Keratinocyte (primary cell): ENCODE data around the gene CD160. TPM values are rescaled to one million over a fixed set of nuclear protein-coding genes. Genes with fewer than 3 reads are reported as not detected.

Experiments used
- DNase-seq: peaks from one replicate; pipeline ENCODE4 v3.0.0-alpha.2; 2011; ENCODE audit warnings: low read depth, missing footprints, low spot score
- FAIRE-seq: peaks from 2 replicates; lab custom pipeline; 2011; peaks lifted over from hg19 to GRCh38; lab: Jason Lieb, UNC
- H2AFZ ChIP-seq: 2 replicates; pipeline ENCODE4 v1.6.0; 2012; ENCODE audit warnings: low read length, control low read depth, inconsistent platforms; ENCODE audit not compliant: control insufficient read depth
- H3K27ac ChIP-seq: 2 replicates; pipeline ENCODE4 v1.5.1; 2011; ENCODE audit warnings: low read length; ENCODE audit not compliant: control insufficient read depth, insufficient read depth
- H3K27me3 ChIP-seq: 3 replicates; pipeline ENCODE4 v1.6.0; 2011; ENCODE audit warnings: low read length; ENCODE audit not compliant: control insufficient read depth, insufficient read depth; ENCODE audit errors: extremely low read depth
- H3K36me3 ChIP-seq, 2 experiments: 2 replicates in 1 of 2; 3 replicates in 1 of 2; pipeline ENCODE4 v1.5.1; 2011; ENCODE audit warnings: low read length in 2 of 2, mild to moderate bottlenecking in 1 of 2; ENCODE audit not compliant: control insufficient read depth in 2 of 2, insufficient read depth in 2 of 2; ENCODE audit errors: extremely low read depth in 1 of 2
- H3K4me1 ChIP-seq: 3 replicates; pipeline ENCODE4 v1.5.1; 2011; ENCODE audit warnings: low read length; ENCODE audit not compliant: control insufficient read depth, insufficient read depth; ENCODE audit errors: extremely low read depth
- H3K4me2 ChIP-seq: 3 replicates; pipeline ENCODE4 v1.6.0; 2011; ENCODE audit warnings: low read depth, low read length; ENCODE audit not compliant: control insufficient read depth, insufficient read depth; ENCODE audit errors: extremely low read depth
- H3K4me3 ChIP-seq, 3 experiments: fragments of 200-600 bp in 1 of 3; sonication (generic) in 1 of 3; 2 replicates in 2 of 3; 3 replicates in 1 of 3; pipeline ENCODE4 v1.5.1; 2011 to 2016; ENCODE audit warnings: low read length in 3 of 3, mild to moderate bottlenecking in 3 of 3, control low read depth in 2 of 3, inconsistent platforms in 1 of 3, low read depth in 1 of 3, mixed read lengths in 1 of 3, mixed run types in 1 of 3, moderate library complexity in 1 of 3; ENCODE audit not compliant: control insufficient read depth in 2 of 3, insufficient read depth in 2 of 3; ENCODE audit errors: extremely low read depth in 1 of 3
- H3K79me2 ChIP-seq: 2 replicates; pipeline ENCODE4 v1.6.0; 2012; ENCODE audit warnings: low read length; ENCODE audit not compliant: control insufficient read depth, insufficient read depth
- H3K9ac ChIP-seq: 3 replicates; pipeline ENCODE4 v1.6.0; 2011; ENCODE audit warnings: low read length; ENCODE audit not compliant: control insufficient read depth, insufficient read depth; ENCODE audit errors: extremely low read depth
- H3K9me1 ChIP-seq: 3 replicates; pipeline ENCODE4 v1.6.0; 2011; ENCODE audit warnings: low read length; ENCODE audit not compliant: control insufficient read depth, insufficient read depth; ENCODE audit errors: extremely low read depth
- H3K9me3 ChIP-seq: 2 replicates; pipeline ENCODE4 v1.5.1; 2012; ENCODE audit warnings: low read depth, low read length; ENCODE audit not compliant: control insufficient read depth
- H4K20me1 ChIP-seq: 3 replicates; pipeline ENCODE4 v1.6.0; 2011; ENCODE audit warnings: low read length; ENCODE audit not compliant: control insufficient read depth, insufficient read depth; ENCODE audit errors: extremely low read depth
- EZH2 ChIP-seq: IDR thresholded peaks from one replicate; pipeline ENCODE4 v1.6.1; 2012; ENCODE audit warnings: inconsistent platforms, mild to moderate bottlenecking, low read length, moderate library complexity
- dilution Hi-C: fragments of 300-500 bp; cut with MboI; formaldehyde crosslinking; loops from one replicate; pipeline ENCODE4 v1.7.0; 2020; ENCODE audit warnings: low sequenced_read_pairs; ENCODE audit not compliant: extremely low pct_ligation_motif_present
- polyA plus RNA-seq, 5 experiments: library from polyadenylated mRNA; depleted of rRNA in 3 of 5; stranded (reverse) in 3 of 5; stranded (forward) in 1 of 5; unstranded in 1 of 5; fragments of >200 nt; gene quantifications; 1 replicate in 1 of 5; 2 replicates in 3 of 5; 3 replicates in 1 of 5; pipeline versions ENCODE4 v1.2.1 to v1.2.3, GENCODE V29; 2011 to 2012; ENCODE audit warnings: missing spikeins in 2 of 5, low read depth in 1 of 5, low replicate concordance in 1 of 5
- TF ChIP-seq, protein P1 (sequence below), 3 experiments: IDR thresholded peaks in 1 of 3; conservative IDR thresholded peaks in 1 of 3; optimal IDR thresholded peaks in 1 of 3; 2 replicates in 2 of 3; 3 replicates in 1 of 3; pipeline versions ENCODE3 to v1.5.1; 2011; ENCODE audit warnings: low read length in 3 of 3, mild to moderate bottlenecking in 3 of 3, moderate library complexity in 2 of 3, control low read depth in 1 of 3, inconsistent platforms in 1 of 3; ENCODE audit not compliant: insufficient read depth in 2 of 3; ENCODE audit errors: extremely low read depth in 1 of 3

Gene CD160
- polyA plus RNA-seq, 1 donor (not counting 4 experiments of a cell fraction or from before 2014, with no cell fraction given), result not detected

DNA sequence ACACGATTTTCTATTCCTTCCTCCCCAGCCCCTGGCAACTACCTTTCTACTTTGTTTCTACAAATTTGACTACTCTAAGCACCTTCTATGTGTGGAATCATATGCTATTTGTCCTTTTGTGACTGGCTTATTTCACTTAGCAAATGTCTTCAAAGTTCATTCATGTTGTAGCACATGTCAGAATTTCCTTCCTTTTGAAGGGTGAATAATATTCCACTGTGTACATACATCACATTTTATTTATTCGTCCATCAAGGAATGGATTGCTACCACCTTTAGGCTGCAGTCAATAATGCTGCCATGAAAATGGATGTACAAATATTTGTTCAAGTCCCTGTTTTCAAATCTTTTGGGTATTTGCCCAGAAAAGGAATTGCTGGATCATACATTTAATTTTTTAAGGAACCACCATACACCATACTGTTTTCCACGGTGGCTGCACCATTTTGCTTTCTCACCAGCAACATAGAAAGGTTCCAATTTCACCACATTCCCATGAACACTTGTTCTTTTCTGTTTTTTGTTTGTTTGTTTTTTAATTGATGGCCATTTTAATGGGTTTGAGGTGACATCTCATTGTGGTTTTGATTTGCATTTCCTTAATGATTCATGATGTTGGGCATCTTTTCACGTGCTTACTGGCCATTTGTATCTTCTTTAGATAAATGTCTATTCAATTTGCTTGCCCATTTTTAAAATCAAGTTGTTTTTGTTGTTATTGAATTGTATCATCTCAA, 8.8 kb upstream of the CD160 start:
- TF ChIP-seq, protein P1, sequence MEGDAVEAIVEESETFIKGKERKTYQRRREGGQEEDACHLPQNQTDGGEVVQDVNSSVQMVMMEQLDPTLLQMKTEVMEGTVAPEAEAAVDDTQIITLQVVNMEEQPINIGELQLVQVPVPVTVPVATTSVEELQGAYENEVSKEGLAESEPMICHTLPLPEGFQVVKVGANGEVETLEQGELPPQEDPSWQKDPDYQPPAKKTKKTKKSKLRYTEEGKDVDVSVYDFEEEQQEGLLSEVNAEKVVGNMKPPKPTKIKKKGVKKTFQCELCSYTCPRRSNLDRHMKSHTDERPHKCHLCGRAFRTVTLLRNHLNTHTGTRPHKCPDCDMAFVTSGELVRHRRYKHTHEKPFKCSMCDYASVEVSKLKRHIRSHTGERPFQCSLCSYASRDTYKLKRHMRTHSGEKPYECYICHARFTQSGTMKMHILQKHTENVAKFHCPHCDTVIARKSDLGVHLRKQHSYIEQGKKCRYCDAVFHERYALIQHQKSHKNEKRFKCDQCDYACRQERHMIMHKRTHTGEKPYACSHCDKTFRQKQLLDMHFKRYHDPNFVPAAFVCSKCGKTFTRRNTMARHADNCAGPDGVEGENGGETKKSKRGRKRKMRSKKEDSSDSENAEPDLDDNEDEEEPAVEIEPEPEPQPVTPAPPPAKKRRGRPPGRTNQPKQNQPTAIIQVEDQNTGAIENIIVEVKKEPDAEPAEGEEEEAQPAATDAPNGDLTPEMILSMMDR (optimal IDR thresholded peaks at IDR 0.05 in 1 of 3, IDR thresholded peaks at IDR 0.05 in 1 of 3, conservative IDR thresholded peaks at IDR 0.05 in 1 of 3; ENCODE audit: extremely low read depth in 1 of 3, insufficient read depth in 2 of 3, low read length in 3 of 3), result no peak
- Histone ChIP-seq H3K27ac (no peak overlapping the region), H3K4me2 (no peak overlapping the region), H3K9me1 (no peaks in the 10 kb centered on the region), H3K36me3 (no peaks in the 10 kb centered on the region), H4K20me1 (no peaks in the 10 kb centered on the region), H3K4me1 (peaks cover 17% of the 10 kb centered on the region), H3K4me3 (no peak overlapping the region), H3K27me3 (no peaks in the 10 kb centered on the region), H3K9ac (no peak overlapping the region), H2AFZ (no peak overlapping the region), H3K79me2 (no peaks in the 10 kb centered on the region), H3K9me3 (no peaks in the 10 kb centered on the region)
- DNase-seq, result no peak
- dilution Hi-C loops, result no loop called here
- FAIRE-seq, result no peak

DNA sequence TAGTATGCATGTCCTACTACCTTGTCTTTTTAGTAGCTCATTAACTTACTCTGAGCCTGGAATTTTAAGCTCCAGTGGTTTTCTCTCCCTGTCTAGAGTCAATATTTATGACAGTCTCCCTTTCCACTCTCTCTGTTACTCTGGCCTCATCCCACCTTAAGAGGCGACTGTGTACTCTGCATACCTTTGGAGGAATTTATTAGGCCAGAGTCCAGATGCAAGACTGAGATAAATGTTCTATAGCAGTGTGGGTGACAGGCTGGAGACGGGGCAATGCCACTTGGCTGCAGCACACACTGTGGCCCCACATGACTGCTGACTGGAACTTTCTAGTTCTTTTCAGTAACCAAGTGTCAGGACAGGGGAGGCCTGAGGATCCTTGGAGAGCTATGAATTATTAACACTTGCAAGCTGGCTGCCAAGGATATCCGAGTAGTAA, 8.1 kb upstream of the CD160 start:
- TF ChIP-seq, protein P1 (optimal IDR thresholded peaks at IDR 0.05 in 1 of 3, IDR thresholded peaks at IDR 0.05 in 1 of 3, conservative IDR thresholded peaks at IDR 0.05 in 1 of 3; ENCODE audit: extremely low read depth in 1 of 3, insufficient read depth in 2 of 3, low read length in 3 of 3), result no peak
- no peak for TF ChIP-seq EZH2
- no peak overlapping the region for H3K27ac ChIP-seq
- H3K4me1 ChIP-seq, result peaks cover 10% of the 10 kb centered on the region
- no peak overlapping the region for H3K9ac ChIP-seq
- H3K36me3 ChIP-seq, result no peaks in the 10 kb centered on the region
- H3K4me2 ChIP-seq, result no peak overlapping the region
- no peak overlapping the region for H2AFZ ChIP-seq
- no peaks in the 10 kb centered on the region for H3K9me1 ChIP-seq
- no peaks in the 10 kb centered on the region for H4K20me1 ChIP-seq
- no peaks in the 10 kb centered on the region for H3K79me2 ChIP-seq
- dilution Hi-C loops, result no loop called here
- DNase-seq, result no peak
- H3K4me3 ChIP-seq, result no peak overlapping the region
- H3K27me3 ChIP-seq, result no peaks in the 10 kb centered on the region
- no peak for FAIRE-seq
- no peaks in the 10 kb centered on the region for H3K9me3 ChIP-seq
